GM12891 (cell line): ENCODE measurements around the gene FANCD2.

Experiments used
- POLR2A ChIP-seq: IDR thresholded peaks from 2 replicates; pipeline ENCODE4 v1.6.1; 2011; ENCODE audit warnings: low read depth, low read length, control low read depth
- POLR2AphosphoS5 ChIP-seq: IDR thresholded peaks from 2 replicates; pipeline ENCODE4 v1.6.1; 2011; ENCODE audit warnings: low read depth, low read length, control low read depth
- POU2F2 ChIP-seq: IDR thresholded peaks from 2 replicates; pipeline ENCODE4 v1.6.1; 2011; ENCODE audit warnings: low read depth, mild to moderate bottlenecking, control low read depth, low read length, moderate library complexity
- SPI1 ChIP-seq: IDR thresholded peaks from 2 replicates; pipeline ENCODE4 v1.6.1; 2011; ENCODE audit warnings: low read depth, low read length, control low read depth
- TAF1 ChIP-seq: IDR thresholded peaks from 2 replicates; pipeline ENCODE4 v1.6.1; 2011; ENCODE audit warnings: low read depth, low read length, control low read depth

GRCh38 chr3:10012106-10012505 is 14.1 kb upstream of the FANCD2 start:
- no peak for TF ChIP-seq POLR2A
- no peak for TF ChIP-seq POLR2AphosphoS5
- no peak for TF ChIP-seq TAF1
- no peak for TF ChIP-seq SPI1
- no peak for TF ChIP-seq POU2F2
